Epithelial cell of proximal tubule (primary cell): Measurements from ENCODE around the gene CPLANE2. TPM values are rescaled to one million over a fixed set of nuclear protein-coding genes. Genes with fewer than 3 reads are reported as not detected.

Experiments used
- DNase-seq: peaks from one replicate; pipeline ENCODE4 v3.0.0-alpha.2; 2011; ENCODE audit warnings: low read depth
- H3K4me3 ChIP-seq: 2 replicates; pipeline ENCODE4 v1.5.1; 2011; ENCODE audit warnings: low read depth, mild to moderate bottlenecking, low read length
- total RNA-seq: library from RNA; depleted of rRNA; stranded (reverse); fragments of >200 nt; gene quantifications from 2 replicates; pipeline ENCODE4 v1.2.3, GENCODE V29; 2015
- TF ChIP-seq, protein P1 (sequence below): conservative IDR thresholded peaks from 2 replicates; pipeline ENCODE4 v1.5.1; 2012; ENCODE audit warnings: low read depth, mild to moderate bottlenecking, low read length

CPLANE2 gene
- total RNA-seq, 1 donor from 2014 or later, result 2.5 TPM

DNA sequence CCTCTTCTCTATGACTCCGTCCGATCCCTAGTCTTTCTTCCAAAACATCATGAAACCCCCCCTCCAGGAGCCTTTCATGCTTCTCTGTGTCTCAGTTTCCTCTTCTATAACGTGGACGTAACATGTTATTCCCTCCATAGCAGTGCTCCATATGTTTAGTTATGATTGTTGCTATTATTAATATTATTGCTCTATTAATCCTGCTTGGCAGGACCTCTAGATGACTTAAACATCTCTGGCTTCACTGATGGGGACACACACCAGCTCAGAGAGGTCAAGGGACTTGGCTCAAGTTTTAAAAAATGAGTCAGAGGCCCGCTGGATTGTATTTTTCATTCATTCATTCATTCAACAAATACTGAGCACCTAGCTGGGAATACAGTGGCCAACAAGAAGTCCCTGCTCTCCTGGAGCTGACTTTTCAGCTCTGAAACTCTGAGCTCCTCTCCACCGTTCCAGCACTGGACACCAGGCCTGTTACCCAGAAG is 404 bp upstream of the CPLANE2 start:
- peak overlapping the region; percentile 81 for H3K4me3 ChIP-seq
- TF ChIP-seq, protein P1, sequence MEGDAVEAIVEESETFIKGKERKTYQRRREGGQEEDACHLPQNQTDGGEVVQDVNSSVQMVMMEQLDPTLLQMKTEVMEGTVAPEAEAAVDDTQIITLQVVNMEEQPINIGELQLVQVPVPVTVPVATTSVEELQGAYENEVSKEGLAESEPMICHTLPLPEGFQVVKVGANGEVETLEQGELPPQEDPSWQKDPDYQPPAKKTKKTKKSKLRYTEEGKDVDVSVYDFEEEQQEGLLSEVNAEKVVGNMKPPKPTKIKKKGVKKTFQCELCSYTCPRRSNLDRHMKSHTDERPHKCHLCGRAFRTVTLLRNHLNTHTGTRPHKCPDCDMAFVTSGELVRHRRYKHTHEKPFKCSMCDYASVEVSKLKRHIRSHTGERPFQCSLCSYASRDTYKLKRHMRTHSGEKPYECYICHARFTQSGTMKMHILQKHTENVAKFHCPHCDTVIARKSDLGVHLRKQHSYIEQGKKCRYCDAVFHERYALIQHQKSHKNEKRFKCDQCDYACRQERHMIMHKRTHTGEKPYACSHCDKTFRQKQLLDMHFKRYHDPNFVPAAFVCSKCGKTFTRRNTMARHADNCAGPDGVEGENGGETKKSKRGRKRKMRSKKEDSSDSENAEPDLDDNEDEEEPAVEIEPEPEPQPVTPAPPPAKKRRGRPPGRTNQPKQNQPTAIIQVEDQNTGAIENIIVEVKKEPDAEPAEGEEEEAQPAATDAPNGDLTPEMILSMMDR, result no peak
- no peak for DNase-seq

DNA sequence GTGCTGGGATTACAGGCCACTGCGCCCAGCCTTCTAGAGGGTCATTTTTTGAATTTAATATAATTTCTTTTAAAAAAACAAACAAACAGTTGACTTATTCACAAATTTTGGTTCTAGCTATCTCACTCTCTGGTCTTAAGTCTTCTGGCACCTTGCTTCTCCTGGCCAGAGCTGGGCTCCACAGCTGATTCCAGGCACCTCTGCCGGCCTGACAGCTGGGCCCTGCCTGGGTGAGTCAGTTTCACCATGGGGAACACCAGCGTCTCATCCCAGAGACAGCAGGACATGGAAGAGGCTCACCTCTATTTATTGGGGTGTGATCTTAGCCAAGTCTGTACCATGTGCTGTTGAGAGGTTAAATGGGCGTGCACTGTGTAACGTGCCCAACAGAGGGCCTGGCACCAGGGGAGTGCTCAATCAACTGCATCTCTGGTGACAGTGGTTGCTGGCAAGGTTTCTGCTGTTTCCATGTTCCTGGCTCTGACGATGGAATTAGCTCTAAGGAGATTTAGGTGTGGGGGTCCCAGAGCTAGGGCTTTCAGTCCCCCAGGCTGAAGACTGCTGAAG is 956 bp downstream of the CPLANE2 start:
- peak overlapping the region; percentile 81 for H3K4me3 ChIP-seq
- DNase-seq, result no peak
- TF ChIP-seq, protein P1, result peak; percentile 45

DNA sequence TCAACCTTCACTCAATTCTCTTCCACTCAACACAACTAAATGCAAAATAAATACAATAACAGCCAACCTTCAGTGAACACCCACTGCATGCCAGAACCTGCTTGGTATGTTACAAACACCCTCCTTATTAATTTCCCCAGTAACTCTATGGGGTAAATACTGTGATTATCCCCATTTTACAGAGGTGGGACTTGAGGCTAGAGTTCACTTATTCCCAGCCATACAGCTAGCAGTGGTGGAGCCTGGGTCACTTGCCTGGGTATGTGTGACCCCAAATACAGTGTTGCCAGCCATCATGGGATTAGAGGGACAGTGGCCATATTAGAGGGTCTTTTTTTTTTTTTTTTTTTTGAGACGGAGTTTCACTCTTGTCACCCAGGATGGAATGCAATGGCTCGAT is 1.6 kb downstream of the CPLANE2 start:
- DNase-seq, result no peak
- TF ChIP-seq, protein P1, result no peak

DNA sequence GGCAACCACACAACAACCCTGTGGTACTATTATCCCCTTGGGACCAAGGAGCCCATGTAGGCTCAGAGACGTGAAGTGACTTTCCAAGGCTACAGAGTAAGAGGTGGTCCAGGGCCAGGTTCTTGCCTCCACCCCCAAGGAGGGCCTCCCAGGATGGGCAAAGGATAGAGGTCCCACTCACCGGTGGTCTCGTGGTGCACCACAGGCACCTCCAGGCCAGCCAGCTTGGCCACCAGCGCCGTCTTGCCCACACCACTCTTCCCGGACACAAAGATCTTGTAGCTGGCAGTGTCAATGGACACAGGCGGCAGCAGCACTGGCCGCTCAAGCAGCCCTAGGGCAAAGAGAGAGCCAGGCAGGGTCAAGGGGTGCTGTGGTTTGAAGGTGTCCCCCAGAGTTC is 3.6 kb downstream of the CPLANE2 start:
- no peak for DNase-seq
- H3K4me3 ChIP-seq, result no peak overlapping the region

More for the DNA sequence above, 1.6 kb downstream of the CPLANE2 start:
- H3K4me3 ChIP-seq, result no peak overlapping the region

DNA sequence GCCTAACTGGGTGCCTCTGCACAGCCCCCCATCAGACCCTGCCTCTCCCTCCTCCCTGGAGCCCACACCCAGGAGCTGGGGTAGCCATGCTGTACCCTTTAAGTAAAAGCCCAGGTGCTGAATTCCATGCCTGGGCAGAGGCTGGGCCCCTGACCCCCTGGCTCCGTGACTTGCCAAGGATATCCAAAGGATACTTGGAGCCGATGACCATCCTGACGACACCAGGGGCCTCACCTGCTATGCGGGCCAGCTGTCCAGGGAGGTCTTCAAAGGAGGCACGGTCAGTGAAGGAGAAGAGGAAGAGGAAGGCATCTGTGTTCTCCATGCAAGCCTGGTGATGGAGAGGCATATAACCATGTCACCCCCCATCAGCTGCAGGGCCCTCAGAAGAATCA is 4.7 kb downstream of the CPLANE2 start:
- H3K4me3 ChIP-seq, result no peak overlapping the region
- TF ChIP-seq, protein P1, result no peak
- DNase-seq, result no peak

More for the DNA sequence above, 3.6 kb downstream of the CPLANE2 start:
- TF ChIP-seq, protein P1, result no peak

DNA sequence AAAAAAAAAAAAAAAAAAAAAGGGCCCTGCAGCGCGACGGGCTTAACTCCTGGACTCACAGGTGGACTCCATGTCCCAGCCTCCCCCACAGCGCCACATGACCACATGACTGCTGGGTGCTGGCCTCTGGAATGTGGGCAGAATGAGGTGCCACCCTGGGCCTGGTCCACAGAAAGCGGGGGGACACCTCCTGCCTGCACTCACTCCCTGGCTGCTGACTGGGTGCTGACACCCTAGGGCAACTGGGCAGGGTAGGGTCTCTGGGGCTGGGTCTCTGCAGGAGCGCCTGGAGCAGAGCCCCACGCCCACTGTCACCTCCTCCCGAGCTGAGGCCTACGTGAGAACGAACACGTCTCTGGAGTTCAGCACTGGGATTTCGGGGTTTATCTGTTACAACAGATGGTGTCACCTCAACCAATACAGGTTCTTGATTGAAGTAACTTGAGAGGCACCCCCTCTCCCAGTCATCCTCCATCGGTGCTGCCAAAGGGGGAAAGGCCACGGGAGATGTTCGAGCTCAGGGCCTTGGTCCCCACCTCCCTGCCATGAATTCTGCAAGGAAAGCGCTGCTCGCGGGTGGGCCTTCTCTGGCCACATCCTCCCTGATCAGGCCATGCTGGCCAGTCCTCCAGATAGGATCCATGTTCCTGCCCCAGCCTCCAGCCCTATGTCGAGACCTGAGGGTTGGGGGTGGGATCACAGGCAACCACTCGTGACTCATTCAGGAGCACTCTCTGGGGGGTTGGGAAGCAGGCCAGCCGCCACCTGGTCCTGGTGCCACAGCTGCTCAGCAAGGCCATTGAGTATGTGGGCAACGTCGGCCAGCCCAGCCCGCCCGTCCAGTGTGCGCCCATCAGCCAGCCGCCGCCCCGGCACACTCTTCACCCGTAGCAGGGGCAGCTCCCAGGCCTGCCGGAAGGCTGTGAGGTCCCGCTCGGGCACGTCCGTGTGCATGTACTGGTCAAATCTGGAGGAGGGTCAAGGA is 5.4 kb downstream of the CPLANE2 start:
- no peak overlapping the region for H3K4me3 ChIP-seq
- TF ChIP-seq, protein P1, result no peak
- DNase-seq, result no peak
